ENCODE results near the gene ANKRD28. TPM values are rescaled to one million over a fixed set of nuclear protein-coding genes. Genes with fewer than 3 reads are reported as not detected.

The ANKRD28 gene
- total RNA-seq, 1 experiment from 2014 or later, result 47.5 TPM

DNA sequence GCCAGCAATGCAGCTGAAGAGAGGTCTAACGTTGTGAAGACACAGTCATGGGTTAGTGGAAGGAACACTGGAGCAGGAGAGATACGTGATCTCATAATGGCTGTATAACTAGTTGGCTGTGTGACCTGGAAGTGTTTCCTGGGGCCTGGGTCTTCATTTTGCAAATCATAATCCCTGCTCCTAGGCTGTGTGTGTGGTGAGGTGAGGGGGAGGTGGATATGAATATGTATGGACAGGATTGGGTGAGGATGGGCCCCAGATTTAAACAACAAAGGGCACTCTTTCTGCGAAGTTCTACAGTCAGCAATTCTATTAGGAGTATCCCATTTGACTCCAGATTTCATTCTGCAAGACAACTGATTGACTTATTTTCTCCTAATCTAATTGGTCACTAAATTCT, 41.3 kb downstream of the ANKRD28 start:
- ChIA-PET CTCF (no interaction called here), POLR2A (no interaction called here)
- H3K4me2 ChIP-seq (ENCODE audit: low read length), result no peak overlapping the region

DNA sequence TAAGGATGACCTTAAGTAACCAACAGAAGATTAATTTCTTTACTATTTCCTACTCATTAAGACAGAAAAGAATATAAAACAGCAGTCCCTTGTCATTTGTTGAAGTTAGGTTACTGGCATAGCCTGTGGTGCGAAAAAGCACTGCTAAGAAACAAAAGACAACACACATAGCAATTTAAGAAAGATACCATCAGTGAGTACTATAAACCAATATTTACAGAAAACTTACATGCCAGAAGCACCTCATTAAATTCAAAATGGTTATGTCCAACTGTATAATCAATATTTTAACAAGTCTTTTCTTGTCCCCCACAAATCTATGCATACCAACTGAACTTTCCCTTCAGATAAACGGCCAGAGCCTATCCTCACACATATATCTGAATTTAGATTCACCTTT, 42.0 kb downstream of the ANKRD28 start:
- Histone ChIP-seq H4K20me1 (ENCODE audit: insufficient read depth) (no peaks in the 10 kb centered on the region), H3K4me2 (ENCODE audit: low read length) (no peak overlapping the region), H3K27me3 (ENCODE audit: insufficient read depth, low read length) (no peaks in the 10 kb centered on the region), H2AFZ (ENCODE audit: low read depth, low read length, poor library complexity, severe bottlenecking) (no peak overlapping the region), H3K9ac (ENCODE audit: low read length) (no peak overlapping the region), H3K9me3 (ENCODE audit: control insufficient read depth in 1 of 2, insufficient read depth in 1 of 2, low read depth in 1 of 2, low read length in 2 of 2) (no peaks in the 10 kb centered on the region), H3K9me2 (ENCODE audit: insufficient read depth) (no peaks in the 10 kb centered on the region), H3K79me2 (ENCODE audit: insufficient read depth, low read length) (no peaks in the 10 kb centered on the region), H3K4me3 (replicated peaks in 1 of 2; ENCODE audit: low read depth in 1 of 2, low read length in 2 of 2) (no peak overlapping the region), H3K27ac (ENCODE audit: low read depth, low read length) (no peak overlapping the region), H3K36me3 (ENCODE audit: control insufficient read depth in 1 of 2, insufficient read depth in 2 of 2, low read length in 2 of 2) (no peaks in the 10 kb centered on the region), H3K4me1 (ENCODE audit: control insufficient read depth in 1 of 2, insufficient read depth in 2 of 2, low read length in 2 of 2) (0 out of 4 replicates have a peak, but pooled peaks cover 0 to 3% of the 10 kb centered on the region in 2 experiments)
- RAD21 ChIA-PET (ENCODE audit: low non-redundant PET in 1 of 2, low total read pairs in 2 of 2, uncharacterized antibody in 2 of 2, unreplicated experiment in 2 of 2), result no interaction called here
- BruUV-seq (replicated peaks), result no TSS peak
- CTCF ChIA-PET, result no interaction called here
- intact Hi-C loops (cut with micrococcal nuclease), result no loop called here
- no peak for ATAC-seq
- POLR2A ChIA-PET, result no interaction called here
- DNase-seq (ENCODE audit: low read depth, low spot score), result no peak
- TF ChIP-seq EZH2 (IDR thresholded peaks at IDR 0.05) (no peak), POLR2AphosphoS5 (IDR thresholded peaks at IDR 0.05; ENCODE audit: low read depth, low read length) (no peak), TCF7L2 (IDR thresholded peaks at IDR 0.05; ENCODE audit: borderline replicate concordance, extremely low read depth, insufficient read depth, insufficient read length) (no peak), ELF1 (IDR thresholded peaks at IDR 0.05; ENCODE audit: borderline replicate concordance, low read depth) (no peak), SIN3A (IDR thresholded peaks at IDR 0.05; ENCODE audit: low read depth) (no peak), YY1 (IDR thresholded peaks at IDR 0.05; ENCODE audit: extremely low read depth, insufficient replicate concordance, low read depth, low read length) (no peak), ZNF274 (IDR thresholded peaks at IDR 0.05; ENCODE audit: low read depth, low read length) (no peak), EZH2phosphoT487 (IDR thresholded peaks at IDR 0.05; ENCODE audit: borderline replicate concordance) (no peak), EGR1 (IDR thresholded peaks at IDR 0.05; ENCODE audit: low read depth) (no peak), POLR2A (IDR thresholded peaks at IDR 0.05; ENCODE audit: borderline replicate concordance, extremely low read depth, insufficient read depth, insufficient read length) (no peak), CTCF (IDR thresholded peaks at IDR 0.05 in 2 of 3, conservative IDR thresholded peaks at IDR 0.05 in 1 of 3; ENCODE audit: borderline replicate concordance in 1 of 3, insufficient read depth in 1 of 3, low read depth in 2 of 3, low read length in 2 of 3) (no peak), RAD21 (IDR thresholded peaks at IDR 0.05; ENCODE audit: low read depth) (no peak), SRF (IDR thresholded peaks at IDR 0.05; ENCODE audit: low read depth) (no peak), CBX3 (IDR thresholded peaks at IDR 0.05; ENCODE audit: low read depth) (no peak)
- TF ChIP-seq, protein P1, sequence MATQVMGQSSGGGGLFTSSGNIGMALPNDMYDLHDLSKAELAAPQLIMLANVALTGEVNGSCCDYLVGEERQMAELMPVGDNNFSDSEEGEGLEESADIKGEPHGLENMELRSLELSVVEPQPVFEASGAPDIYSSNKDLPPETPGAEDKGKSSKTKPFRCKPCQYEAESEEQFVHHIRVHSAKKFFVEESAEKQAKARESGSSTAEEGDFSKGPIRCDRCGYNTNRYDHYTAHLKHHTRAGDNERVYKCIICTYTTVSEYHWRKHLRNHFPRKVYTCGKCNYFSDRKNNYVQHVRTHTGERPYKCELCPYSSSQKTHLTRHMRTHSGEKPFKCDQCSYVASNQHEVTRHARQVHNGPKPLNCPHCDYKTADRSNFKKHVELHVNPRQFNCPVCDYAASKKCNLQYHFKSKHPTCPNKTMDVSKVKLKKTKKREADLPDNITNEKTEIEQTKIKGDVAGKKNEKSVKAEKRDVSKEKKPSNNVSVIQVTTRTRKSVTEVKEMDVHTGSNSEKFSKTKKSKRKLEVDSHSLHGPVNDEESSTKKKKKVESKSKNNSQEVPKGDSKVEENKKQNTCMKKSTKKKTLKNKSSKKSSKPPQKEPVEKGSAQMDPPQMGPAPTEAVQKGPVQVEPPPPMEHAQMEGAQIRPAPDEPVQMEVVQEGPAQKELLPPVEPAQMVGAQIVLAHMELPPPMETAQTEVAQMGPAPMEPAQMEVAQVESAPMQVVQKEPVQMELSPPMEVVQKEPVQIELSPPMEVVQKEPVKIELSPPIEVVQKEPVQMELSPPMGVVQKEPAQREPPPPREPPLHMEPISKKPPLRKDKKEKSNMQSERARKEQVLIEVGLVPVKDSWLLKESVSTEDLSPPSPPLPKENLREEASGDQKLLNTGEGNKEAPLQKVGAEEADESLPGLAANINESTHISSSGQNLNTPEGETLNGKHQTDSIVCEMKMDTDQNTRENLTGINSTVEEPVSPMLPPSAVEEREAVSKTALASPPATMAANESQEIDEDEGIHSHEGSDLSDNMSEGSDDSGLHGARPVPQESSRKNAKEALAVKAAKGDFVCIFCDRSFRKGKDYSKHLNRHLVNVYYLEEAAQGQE (IDR thresholded peaks at IDR 0.05; ENCODE audit: low read depth), result no peak
- TF ChIP-seq, protein P2, sequence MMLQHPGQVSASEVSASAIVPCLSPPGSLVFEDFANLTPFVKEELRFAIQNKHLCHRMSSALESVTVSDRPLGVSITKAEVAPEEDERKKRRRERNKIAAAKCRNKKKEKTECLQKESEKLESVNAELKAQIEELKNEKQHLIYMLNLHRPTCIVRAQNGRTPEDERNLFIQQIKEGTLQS (IDR thresholded peaks at IDR 0.05), result no peak

More for the DNA sequence above, 41.3 kb downstream of the ANKRD28 start:
- Histone ChIP-seq H2AFZ (ENCODE audit: low read depth, low read length, poor library complexity, severe bottlenecking) (no peak overlapping the region), H3K9ac (ENCODE audit: low read length) (no peak overlapping the region), H3K9me2 (ENCODE audit: insufficient read depth) (no peaks in the 10 kb centered on the region), H3K36me3 (ENCODE audit: control insufficient read depth in 1 of 2, insufficient read depth in 2 of 2, low read length in 2 of 2) (no peaks in the 10 kb centered on the region), H3K9me3 (ENCODE audit: control insufficient read depth in 1 of 2, insufficient read depth in 1 of 2, low read depth in 1 of 2, low read length in 2 of 2) (no peaks in the 10 kb centered on the region), H3K4me1 (ENCODE audit: control insufficient read depth in 1 of 2, insufficient read depth in 2 of 2, low read length in 2 of 2) (0 out of 4 replicates have a peak, but pooled peaks cover 0 to 3% of the 10 kb centered on the region in 2 experiments), H3K79me2 (ENCODE audit: insufficient read depth, low read length) (no peaks in the 10 kb centered on the region), H3K27ac (ENCODE audit: low read depth, low read length) (no peak overlapping the region), H3K4me3 (replicated peaks in 1 of 2; ENCODE audit: low read depth in 1 of 2, low read length in 2 of 2) (no peak overlapping the region), H4K20me1 (ENCODE audit: insufficient read depth) (no peaks in the 10 kb centered on the region), H3K27me3 (ENCODE audit: insufficient read depth, low read length) (no peaks in the 10 kb centered on the region)
- intact Hi-C loops (cut with micrococcal nuclease), result no loop called here
- DNase-seq (ENCODE audit: low read depth, low spot score), result no peak
- no peak for TF ChIP-seq TCF7L2 (IDR thresholded peaks at IDR 0.05; ENCODE audit: borderline replicate concordance, extremely low read depth, insufficient read depth, insufficient read length)
- no peak for ATAC-seq
- RAD21 ChIA-PET (ENCODE audit: low non-redundant PET in 1 of 2, low total read pairs in 2 of 2, uncharacterized antibody in 2 of 2, unreplicated experiment in 2 of 2), result no interaction called here
- no TSS peak for BruUV-seq (replicated peaks)
